Hepatocyte (in vitro differentiated cells): Measurements from ENCODE around the gene CDH5. TPM values are rescaled to one million over a fixed set of nuclear protein-coding genes. Genes with fewer than 3 reads are reported as not detected.
"Not testable (repeated sequence)": the region's sequence is repeated elsewhere in the genome, so short reads cannot be mapped to it uniquely, and the experiment has no call there.

Experiments used
- DNase-seq: peaks from one replicate; pipeline ENCODE4 v3.0.0-alpha.2; 2016; ENCODE audit warnings: low spot score
- H2AFZ ChIP-seq: fragments of 200-600 bp; sonication (generic); 2 replicates; pipeline ENCODE4 v1.6.0; 2016; ENCODE audit warnings: antibody characterized with exemption, mild to moderate bottlenecking
- H3K27ac ChIP-seq: fragments of 200-600 bp; sonication (generic); 2 replicates; pipeline ENCODE4 v1.5.1; 2016; ENCODE audit warnings: mild to moderate bottlenecking
- H3K27me3 ChIP-seq: fragments of 200-600 bp; sonication (generic); 2 replicates; pipeline ENCODE4 v1.6.1; 2016
- H3K36me3 ChIP-seq: fragments of 200-600 bp; sonication (generic); replicated peaks from 2 replicates; pipeline ENCODE4 v1.5.1; 2016; ENCODE audit warnings: low read depth; ENCODE audit not compliant: insufficient read depth
- H3K4me1 ChIP-seq: fragments of 200-600 bp; sonication (generic); 2 replicates; pipeline ENCODE4 v1.5.1; 2016; ENCODE audit warnings: mild to moderate bottlenecking, moderate library complexity; ENCODE audit not compliant: insufficient read depth
- H3K4me2 ChIP-seq: fragments of 200-600 bp; sonication (generic); 2 replicates; pipeline ENCODE4 v1.6.0; 2016
- H3K4me3 ChIP-seq: fragments of 200-600 bp; sonication (generic); 2 replicates; pipeline ENCODE4 v1.5.1; 2016; ENCODE audit warnings: mild to moderate bottlenecking
- H3K79me2 ChIP-seq: fragments of 200-600 bp; sonication (generic); 2 replicates; pipeline ENCODE4 v1.6.0; 2017; ENCODE audit warnings: mild to moderate bottlenecking
- H3K9me2 ChIP-seq: fragments of 200-600 bp; sonication (generic); replicated peaks from 2 replicates; pipeline ENCODE4 v1.6.0; 2017; ENCODE audit warnings: mild to moderate bottlenecking; ENCODE audit not compliant: insufficient read depth
- H3K9me3 ChIP-seq: fragments of 200-600 bp; sonication (generic); 2 replicates; pipeline ENCODE4 v1.5.1; 2016; ENCODE audit warnings: low read depth, mild to moderate bottlenecking
- H4K20me1 ChIP-seq: fragments of 200-600 bp; sonication (generic); 2 replicates; pipeline ENCODE4 v1.6.0; 2016; ENCODE audit warnings: mild to moderate bottlenecking; ENCODE audit not compliant: insufficient read depth, poor library complexity, severe bottlenecking
- EZH2 ChIP-seq: fragments of 200-600 bp; sonication (generic); IDR thresholded peaks from 2 replicates; pipeline ENCODE4 v1.6.1; 2016; ENCODE audit warnings: antibody characterized with exemption, mild to moderate bottlenecking, borderline replicate concordance
- EZH2phosphoT487 ChIP-seq: fragments of 200-600 bp; sonication (generic); IDR thresholded peaks from one replicate; pipeline ENCODE4 v1.6.1; 2018; ENCODE audit warnings: antibody characterized with exemption, mild to moderate bottlenecking, low read depth, moderate library complexity; ENCODE audit not compliant: unreplicated experiment, severe bottlenecking
- WGBS: methylation state at CpG from one replicate; pipeline ENCODE4 v1.1.6; 2016; ENCODE audit warnings: low lambda C conversion rate; ENCODE audit errors: missing lambda C conversion rate; 5-methylcytosine and 5-hydroxymethylcytosine counted together
- polyA plus RNA-seq: library from polyadenylated mRNA; unstranded; fragments of >200 nt; fragmentation: Nextera tagmentation; extraction: Ambion mirVana; gene quantifications from 2 replicates; pipeline ENCODE4 v1.2.1, GENCODE V29; 2016
- total RNA-seq: library from RNA; depleted of rRNA; stranded (reverse); fragments of >200 nt; gene quantifications from 2 replicates; pipeline ENCODE4 v1.2.3, GENCODE V29; 2014
- TF ChIP-seq, protein P1 (sequence below): fragments of 200-600 bp; sonication (generic); IDR thresholded peaks from 2 replicates; pipeline ENCODE4 v1.5.1; 2016; ENCODE audit warnings: antibody characterized with exemption, mild to moderate bottlenecking; ENCODE audit not compliant: poor library complexity

CDH5 gene
- total and polyA plus RNA-seq, 2 experiments from 2014 or later = 0.88 to 2.2 TPM

- TF ChIP-seq, protein P1, sequence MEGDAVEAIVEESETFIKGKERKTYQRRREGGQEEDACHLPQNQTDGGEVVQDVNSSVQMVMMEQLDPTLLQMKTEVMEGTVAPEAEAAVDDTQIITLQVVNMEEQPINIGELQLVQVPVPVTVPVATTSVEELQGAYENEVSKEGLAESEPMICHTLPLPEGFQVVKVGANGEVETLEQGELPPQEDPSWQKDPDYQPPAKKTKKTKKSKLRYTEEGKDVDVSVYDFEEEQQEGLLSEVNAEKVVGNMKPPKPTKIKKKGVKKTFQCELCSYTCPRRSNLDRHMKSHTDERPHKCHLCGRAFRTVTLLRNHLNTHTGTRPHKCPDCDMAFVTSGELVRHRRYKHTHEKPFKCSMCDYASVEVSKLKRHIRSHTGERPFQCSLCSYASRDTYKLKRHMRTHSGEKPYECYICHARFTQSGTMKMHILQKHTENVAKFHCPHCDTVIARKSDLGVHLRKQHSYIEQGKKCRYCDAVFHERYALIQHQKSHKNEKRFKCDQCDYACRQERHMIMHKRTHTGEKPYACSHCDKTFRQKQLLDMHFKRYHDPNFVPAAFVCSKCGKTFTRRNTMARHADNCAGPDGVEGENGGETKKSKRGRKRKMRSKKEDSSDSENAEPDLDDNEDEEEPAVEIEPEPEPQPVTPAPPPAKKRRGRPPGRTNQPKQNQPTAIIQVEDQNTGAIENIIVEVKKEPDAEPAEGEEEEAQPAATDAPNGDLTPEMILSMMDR = no peak
- TF ChIP-seq EZH2 (no peak), EZH2phosphoT487 (no peak)
- DNase-seq = peak; percentile 62
- WGBS = 41% methylated on average over 17 of the region's 17 CpGs
These were observed 39.4 kb upstream of the CDH5 start for GRCh38 chr16:66326991-66327513.

DNA sequence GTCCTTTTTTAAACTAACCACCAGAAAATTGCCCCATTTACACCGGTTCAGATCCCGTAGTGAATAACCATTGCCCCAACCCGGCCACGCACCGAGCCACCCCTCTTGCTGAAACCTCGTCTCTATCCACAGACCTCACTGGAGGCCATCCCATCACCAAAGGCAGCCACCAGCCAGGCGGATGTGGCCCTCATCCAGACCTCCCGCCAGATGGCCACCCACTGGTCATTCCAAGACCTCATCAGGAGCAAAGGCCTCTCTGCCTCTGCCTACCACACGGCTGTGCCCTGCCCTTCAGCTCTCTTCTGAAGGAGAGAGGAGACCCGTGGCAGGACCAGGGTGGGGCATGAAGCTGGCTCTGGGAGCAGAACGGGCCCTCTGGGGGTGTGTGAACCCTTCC is 38.2 kb upstream of the CDH5 start:
- H3K4me1 ChIP-seq = peaks cover 17% of the 10 kb centered on the region
- no peaks in the 10 kb centered on the region for H3K79me2 ChIP-seq
- H3K9me2 ChIP-seq = no peaks in the 10 kb centered on the region
- H3K27ac ChIP-seq = no peak overlapping the region
- 93% methylated on average over 11 of the region's 11 CpGs for WGBS
- DNase-seq = no peak
- H3K27me3 ChIP-seq = no peaks in the 10 kb centered on the region
- H2AFZ ChIP-seq = no peak overlapping the region
- H3K36me3 ChIP-seq = no peaks in the 10 kb centered on the region
- H3K4me3 ChIP-seq = no peak overlapping the region
- H3K9me3 ChIP-seq = no peaks in the 10 kb centered on the region
- H4K20me1 ChIP-seq = no peaks in the 10 kb centered on the region
- no peak for TF ChIP-seq EZH2phosphoT487
- TF ChIP-seq EZH2 = no peak
- TF ChIP-seq, protein P1 = no peak
- no peak overlapping the region for H3K4me2 ChIP-seq

More at GRCh38 chr16:66326991-66327513, 39.4 kb upstream of the CDH5 start:
- Histone ChIP-seq H3K9me3 (no peaks in the 10 kb centered on the region), H3K4me2 (peak overlapping the region; percentile 13), H3K79me2 (no peaks in the 10 kb centered on the region), H3K4me3 (no peak overlapping the region), H2AFZ (no peak overlapping the region), H3K36me3 (no peaks in the 10 kb centered on the region), H3K9me2 (no peaks in the 10 kb centered on the region), H3K27me3 (no peaks in the 10 kb centered on the region), H3K4me1 (peaks cover 17% of the 10 kb centered on the region), H3K27ac (peak overlapping the region; percentile 67), H4K20me1 (no peaks in the 10 kb centered on the region)

- H3K27ac ChIP-seq, H3K9me2 ChIP-seq, H4K20me1 ChIP-seq, H3K36me3 ChIP-seq, H3K4me3 ChIP-seq, H3K27me3 ChIP-seq, H3K4me2 ChIP-seq, H3K9me3 ChIP-seq, H2AFZ ChIP-seq, H3K79me2 ChIP-seq, DNase-seq: not testable (repeated sequence)
- peaks cover 15% of the 10 kb centered on the region for H3K4me1 ChIP-seq
- WGBS = 84% methylated on average over 2 of the region's 2 CpGs
These were observed 35.0 kb upstream of the CDH5 start for GRCh38 chr16:66331464-66331863.

DNA sequence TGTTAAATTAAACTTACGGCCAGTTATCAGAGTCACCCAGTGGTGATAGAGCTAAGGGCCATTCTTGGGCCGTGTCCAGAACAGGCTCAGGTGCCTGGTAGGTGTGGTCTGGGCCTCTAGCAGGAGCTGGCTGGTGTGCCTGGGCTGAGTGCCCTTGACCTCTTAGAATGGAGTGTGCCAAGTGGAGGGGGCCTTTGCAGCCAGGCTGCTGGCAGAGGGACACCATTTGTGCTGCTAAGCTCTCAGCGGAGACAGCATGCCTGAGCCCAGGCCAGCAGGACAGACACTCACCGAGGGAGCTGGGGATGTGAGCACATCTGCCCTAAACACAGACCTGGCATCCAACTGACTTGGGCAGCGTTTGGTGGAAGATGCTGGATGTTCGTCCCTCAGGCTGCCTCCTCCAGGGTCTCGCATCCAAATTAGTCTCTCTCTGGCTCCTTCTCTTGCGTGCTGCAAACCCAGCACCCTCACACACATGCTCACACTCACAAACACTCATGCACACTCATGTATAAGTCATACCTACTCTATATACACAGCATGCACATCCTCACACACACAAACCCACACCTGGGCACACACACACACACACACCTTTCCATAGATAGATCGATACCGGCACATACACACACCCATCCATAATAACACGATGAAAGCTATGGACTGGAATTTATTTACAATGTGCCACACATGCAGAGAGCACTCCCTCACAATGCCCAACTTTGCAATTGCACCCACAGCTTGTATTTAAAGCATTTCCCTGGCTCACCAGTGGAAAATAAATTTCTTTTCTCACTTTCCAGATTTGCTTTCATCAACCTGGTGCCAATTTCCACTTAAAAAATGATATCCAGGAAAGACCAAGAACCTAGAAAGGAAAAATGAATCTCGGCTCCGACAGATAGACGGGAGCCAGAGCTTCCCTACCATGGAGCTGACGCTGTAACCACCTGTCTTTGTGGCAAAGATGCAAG is 33.6 kb upstream of the CDH5 start:
- no peaks in the 10 kb centered on the region for H3K9me2 ChIP-seq
- H4K20me1 ChIP-seq = no peaks in the 10 kb centered on the region
- DNase-seq = no peak
- peaks cover under 1% of the 10 kb centered on the region for H3K4me1 ChIP-seq
- H3K27ac ChIP-seq = no peak overlapping the region
- no peak overlapping the region for H2AFZ ChIP-seq
- no peak overlapping the region for H3K4me2 ChIP-seq
- TF ChIP-seq, protein P1 = no peak
- no peak for TF ChIP-seq EZH2phosphoT487
- TF ChIP-seq EZH2 = no peak
- H3K9me3 ChIP-seq = no peaks in the 10 kb centered on the region
- H3K4me3 ChIP-seq = no peak overlapping the region
- no peaks in the 10 kb centered on the region for H3K36me3 ChIP-seq
- no peaks in the 10 kb centered on the region for H3K79me2 ChIP-seq
- WGBS = 92% methylated on average over 15 of the region's 15 CpGs
- no peaks in the 10 kb centered on the region for H3K27me3 ChIP-seq
